Measurements from ENCODE around the gene ADRM1.

DNA sequence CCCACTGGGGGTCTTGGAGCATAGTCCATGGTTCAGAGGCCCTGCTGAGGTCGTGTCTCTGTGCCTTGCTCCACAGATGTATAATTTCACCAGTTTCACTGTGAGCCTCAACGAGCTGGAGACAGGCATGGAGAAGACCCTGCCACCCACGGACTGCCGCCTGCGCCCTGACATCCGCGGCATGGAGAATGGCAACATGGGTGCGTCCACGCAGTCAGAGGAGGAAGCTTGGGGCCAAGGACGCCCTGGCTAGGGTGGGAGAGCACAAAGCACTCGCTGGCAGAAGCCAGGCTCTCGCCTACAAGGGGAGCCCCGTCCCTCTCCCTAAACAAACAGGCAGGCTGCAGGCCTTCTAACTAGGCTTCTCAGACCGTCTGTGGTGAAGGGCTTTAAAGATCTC lies 13.7 kb upstream of the ADRM1 start:
- TF ChIP-seq, protein P1, sequence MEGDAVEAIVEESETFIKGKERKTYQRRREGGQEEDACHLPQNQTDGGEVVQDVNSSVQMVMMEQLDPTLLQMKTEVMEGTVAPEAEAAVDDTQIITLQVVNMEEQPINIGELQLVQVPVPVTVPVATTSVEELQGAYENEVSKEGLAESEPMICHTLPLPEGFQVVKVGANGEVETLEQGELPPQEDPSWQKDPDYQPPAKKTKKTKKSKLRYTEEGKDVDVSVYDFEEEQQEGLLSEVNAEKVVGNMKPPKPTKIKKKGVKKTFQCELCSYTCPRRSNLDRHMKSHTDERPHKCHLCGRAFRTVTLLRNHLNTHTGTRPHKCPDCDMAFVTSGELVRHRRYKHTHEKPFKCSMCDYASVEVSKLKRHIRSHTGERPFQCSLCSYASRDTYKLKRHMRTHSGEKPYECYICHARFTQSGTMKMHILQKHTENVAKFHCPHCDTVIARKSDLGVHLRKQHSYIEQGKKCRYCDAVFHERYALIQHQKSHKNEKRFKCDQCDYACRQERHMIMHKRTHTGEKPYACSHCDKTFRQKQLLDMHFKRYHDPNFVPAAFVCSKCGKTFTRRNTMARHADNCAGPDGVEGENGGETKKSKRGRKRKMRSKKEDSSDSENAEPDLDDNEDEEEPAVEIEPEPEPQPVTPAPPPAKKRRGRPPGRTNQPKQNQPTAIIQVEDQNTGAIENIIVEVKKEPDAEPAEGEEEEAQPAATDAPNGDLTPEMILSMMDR (IDR thresholded peaks at IDR 0.05) = no peak
- TF ChIP-seq EZH2 (IDR thresholded peaks at IDR 0.05) (no peak), EZH2phosphoT487 (IDR thresholded peaks at IDR 0.05) (no peak)

Data from neural progenitor cell (in vitro differentiated cells).